Central memory CD8-positive, alpha-beta T cell (primary cell): Measurements from ENCODE around the gene TPBGL.
A peak's percentile ranks its signal among the peaks of the same experiment; 100 is the strongest.

Experiments used
- ATAC-seq: fragments of 150-1000 bp; cut with Tn5 transposase; replicated peaks from 2 replicates; pipeline ENCODE4 v1.10.0; 2022; ENCODE audit warnings: mild to moderate bottlenecking, moderate FRiP score, moderate number of reproducible peaks; ENCODE audit not compliant: poor library complexity, severe bottlenecking; ENCODE audit errors: extremely low read depth
- DNase-seq, 2 donors: peaks; one replicate each; pipeline ENCODE4 v3.0.0; 2021; ENCODE audit warnings: low spot score in 2 of 2
- H3K27ac Mint-ChIP-seq: one replicate; pipeline ENCODE4 v1.8.0; 2022; ENCODE audit warnings: low read depth, mild to moderate bottlenecking, moderate library complexity, mixed read lengths
- H3K27me3 Mint-ChIP-seq: one replicate; pipeline ENCODE4 v1.8.0; 2022; ENCODE audit warnings: mixed read lengths
- H3K36me3 Mint-ChIP-seq: one replicate; pipeline ENCODE4 v1.8.0; 2022; ENCODE audit warnings: mild to moderate bottlenecking, moderate library complexity, mixed read lengths; ENCODE audit not compliant: insufficient read depth
- H3K4me1 Mint-ChIP-seq: one replicate; pipeline ENCODE4 v1.8.0; 2022; ENCODE audit warnings: mixed read lengths
- H3K4me3 Mint-ChIP-seq: one replicate; pipeline ENCODE4 v1.8.0; 2022; ENCODE audit warnings: mild to moderate bottlenecking, moderate library complexity, mixed read lengths
- H3K9me3 Mint-ChIP-seq: one replicate; pipeline ENCODE4 v1.8.0; 2022; ENCODE audit warnings: mixed read lengths

TPBGL gene

GRCh38 chr11:75223954-75224643 is 16.5 kb upstream of the TPBGL start:
- H3K36me3 Mint-ChIP-seq = no peaks in the 10 kb centered on the region
- H3K4me3 Mint-ChIP-seq = no peak overlapping the region
- ATAC-seq (no peak), DNase-seq (no peak)
- peaks cover 5% of the 10 kb centered on the region for H3K27me3 Mint-ChIP-seq
- no peak overlapping the region for H3K27ac Mint-ChIP-seq
- H3K4me1 Mint-ChIP-seq = no peaks in the 10 kb centered on the region
- no peaks in the 10 kb centered on the region for H3K9me3 Mint-ChIP-seq

- H3K9me3 Mint-ChIP-seq = no peaks in the 10 kb centered on the region
- DNase-seq (no peak), ATAC-seq (no peak)
- H3K36me3 Mint-ChIP-seq = no peaks in the 10 kb centered on the region
- no peaks in the 10 kb centered on the region for H3K4me1 Mint-ChIP-seq
- peaks cover 15% of the 10 kb centered on the region for H3K27me3 Mint-ChIP-seq
- no peak overlapping the region for H3K4me3 Mint-ChIP-seq
- H3K27ac Mint-ChIP-seq = no peak overlapping the region
These were observed 14.8 kb upstream of the TPBGL start for GRCh38 chr11:75225794-75226193.

DNA sequence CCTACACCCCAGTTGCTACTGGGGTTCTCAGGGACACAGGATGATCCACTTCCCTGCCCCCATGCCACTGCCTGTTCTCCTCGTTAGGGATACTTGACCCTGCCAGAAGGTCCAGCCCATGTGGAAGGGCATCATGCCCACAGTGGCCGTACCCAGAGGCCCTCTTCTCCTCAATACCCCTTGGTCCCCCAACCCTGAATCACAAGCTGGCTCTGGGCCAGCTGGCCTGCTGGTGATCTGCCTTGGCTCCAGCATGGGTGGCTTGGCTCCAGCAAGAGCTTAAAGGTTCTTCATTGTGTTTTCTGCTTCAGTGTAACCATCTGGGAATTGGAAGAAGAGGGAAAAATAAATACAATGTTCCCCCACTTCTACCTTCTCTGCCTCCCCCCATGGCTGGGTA is 11.1 kb upstream of the TPBGL start:
- Mint-ChIP-seq H3K36me3 (no peaks in the 10 kb centered on the region), H3K27me3 (peaks cover 39% of the 10 kb centered on the region), H3K4me3 (no peak overlapping the region), H3K27ac (no peak overlapping the region), H3K9me3 (peaks cover 5% of the 10 kb centered on the region), H3K4me1 (no peaks in the 10 kb centered on the region)
- DNase-seq (no peak), ATAC-seq (no peak)

DNA sequence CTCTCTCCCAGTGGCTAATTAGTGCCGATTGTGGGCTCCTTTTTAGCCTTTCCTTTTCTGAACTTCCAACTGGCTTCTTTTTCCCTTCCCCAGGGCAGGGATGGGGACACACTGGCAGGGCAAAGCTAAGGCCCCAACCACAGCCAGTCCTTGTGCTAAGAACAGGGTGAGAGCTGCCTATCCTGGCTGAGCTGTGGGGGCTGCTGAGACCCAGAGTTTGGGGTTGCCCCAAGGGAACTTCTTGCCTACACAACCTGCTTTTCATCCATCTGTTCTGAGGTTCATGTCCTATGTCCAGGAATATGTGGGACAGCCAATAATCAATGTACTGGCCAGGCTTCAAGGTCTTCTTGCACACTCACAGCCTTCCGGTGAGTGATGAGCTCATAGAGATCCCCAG is 10.0 kb upstream of the TPBGL start:
- no peak for DNase-seq
- Mint-ChIP-seq H3K27me3 (peaks cover 41% of the 10 kb centered on the region), H3K9me3 (peaks cover 5% of the 10 kb centered on the region), H3K27ac (no peak overlapping the region), H3K36me3 (no peaks in the 10 kb centered on the region), H3K4me3 (no peak overlapping the region), H3K4me1 (no peaks in the 10 kb centered on the region)
- no peak for ATAC-seq

- no peak for ATAC-seq
- DNase-seq = no peak
- peaks cover 5% of the 10 kb centered on the region for H3K9me3 Mint-ChIP-seq
- H3K4me3 Mint-ChIP-seq = no peak overlapping the region
- H3K27ac Mint-ChIP-seq = no peak overlapping the region
- H3K36me3 Mint-ChIP-seq = no peaks in the 10 kb centered on the region
- H3K4me1 Mint-ChIP-seq = no peaks in the 10 kb centered on the region
- H3K27me3 Mint-ChIP-seq = peaks cover 73% of the 10 kb centered on the region
These were observed 6.8 kb upstream of the TPBGL start for GRCh38 chr11:75233754-75234172.

- DNase-seq (no peak), ATAC-seq (no peak)
- Mint-ChIP-seq H3K9me3 (peaks cover 5% of the 10 kb centered on the region), H3K27me3 (peaks cover 72% of the 10 kb centered on the region), H3K4me3 (no peak overlapping the region), H3K4me1 (no peaks in the 10 kb centered on the region), H3K36me3 (peaks cover 3% of the 10 kb centered on the region), H3K27ac (no peak overlapping the region)
These were observed 4.5 kb upstream of the TPBGL start for GRCh38 chr11:75236062-75236461.

GRCh38 chr11:75237050-75237449 is 3.5 kb upstream of the TPBGL start:
- H3K4me1 Mint-ChIP-seq = no peaks in the 10 kb centered on the region
- H3K9me3 Mint-ChIP-seq = peaks cover 5% of the 10 kb centered on the region
- H3K36me3 Mint-ChIP-seq = peaks cover 3% of the 10 kb centered on the region
- ATAC-seq (no peak), DNase-seq (no peak)
- H3K4me3 Mint-ChIP-seq = no peak overlapping the region
- peaks cover 65% of the 10 kb centered on the region for H3K27me3 Mint-ChIP-seq
- no peak overlapping the region for H3K27ac Mint-ChIP-seq

DNA sequence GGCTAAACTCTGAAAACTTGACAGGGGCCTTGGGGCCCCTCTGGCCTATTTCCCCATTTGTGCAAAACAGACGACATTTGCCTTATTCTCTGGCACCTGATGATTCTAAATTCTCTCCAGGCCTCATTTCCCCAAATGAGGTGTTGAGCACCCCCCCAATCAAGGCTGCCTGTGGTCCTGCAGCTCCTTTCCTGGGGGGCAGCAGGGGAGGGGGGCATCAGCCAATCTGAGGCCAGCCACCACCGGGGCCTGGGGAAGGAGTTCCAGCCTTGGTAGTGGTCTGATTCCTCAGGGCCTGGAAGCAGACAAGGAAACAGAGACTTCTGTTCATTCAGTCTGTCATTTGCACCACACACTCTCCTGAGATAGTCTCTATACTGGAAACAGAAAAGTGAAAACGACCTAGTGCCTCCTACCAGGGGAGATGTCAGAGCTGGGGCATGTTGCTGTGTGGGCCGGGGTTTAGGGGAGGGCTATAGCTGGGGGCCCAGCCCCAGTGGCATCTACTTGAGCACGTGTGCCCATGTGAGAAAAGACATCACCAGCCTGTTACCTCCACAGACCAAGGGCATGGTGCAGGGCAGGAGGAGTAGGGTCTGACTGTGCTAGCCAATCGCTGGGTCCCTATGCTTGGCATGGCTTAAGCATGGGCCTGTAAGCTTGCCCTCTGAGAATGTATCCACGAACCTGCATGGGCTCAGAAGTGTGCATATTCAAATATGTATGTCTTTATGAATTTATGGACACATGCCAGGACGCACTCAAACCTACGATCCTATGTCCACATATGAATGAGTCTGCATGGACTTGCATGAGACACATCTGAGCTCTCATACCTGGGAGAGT is 1.8 kb upstream of the TPBGL start:
- Mint-ChIP-seq H3K4me1 (peaks cover 6% of the 10 kb centered on the region), H3K27me3 (peaks cover 76% of the 10 kb centered on the region), H3K9me3 (peaks cover 2% of the 10 kb centered on the region), H3K4me3 (no peak overlapping the region), H3K36me3 (peaks cover 3% of the 10 kb centered on the region), H3K27ac (no peak overlapping the region)
- ATAC-seq (no peak), DNase-seq (no peak)

GRCh38 chr11:75239531-75240290 is 863 bp upstream of the TPBGL start:
- Mint-ChIP-seq H3K36me3 (peaks cover 3% of the 10 kb centered on the region), H3K4me3 (peak overlapping the region; percentile 69), H3K4me1 (peaks cover 6% of the 10 kb centered on the region), H3K27ac (no peak overlapping the region), H3K9me3 (no peaks in the 10 kb centered on the region), H3K27me3 (peaks cover 77% of the 10 kb centered on the region)
- ATAC-seq (no peak), DNase-seq (no peak)

- ATAC-seq (peak; percentile 87), DNase-seq (peak; percentile 63 to 88)
- Mint-ChIP-seq H3K4me1 (peaks cover 6% of the 10 kb centered on the region), H3K27me3 (peaks cover 68% of the 10 kb centered on the region), H3K36me3 (peaks cover 4% of the 10 kb centered on the region), H3K27ac (no peak overlapping the region), H3K9me3 (no peaks in the 10 kb centered on the region), H3K4me3 (peak overlapping the region; percentile 70)
These were observed 697 bp downstream of the TPBGL start for GRCh38 chr11:75241036-75241905.

DNA sequence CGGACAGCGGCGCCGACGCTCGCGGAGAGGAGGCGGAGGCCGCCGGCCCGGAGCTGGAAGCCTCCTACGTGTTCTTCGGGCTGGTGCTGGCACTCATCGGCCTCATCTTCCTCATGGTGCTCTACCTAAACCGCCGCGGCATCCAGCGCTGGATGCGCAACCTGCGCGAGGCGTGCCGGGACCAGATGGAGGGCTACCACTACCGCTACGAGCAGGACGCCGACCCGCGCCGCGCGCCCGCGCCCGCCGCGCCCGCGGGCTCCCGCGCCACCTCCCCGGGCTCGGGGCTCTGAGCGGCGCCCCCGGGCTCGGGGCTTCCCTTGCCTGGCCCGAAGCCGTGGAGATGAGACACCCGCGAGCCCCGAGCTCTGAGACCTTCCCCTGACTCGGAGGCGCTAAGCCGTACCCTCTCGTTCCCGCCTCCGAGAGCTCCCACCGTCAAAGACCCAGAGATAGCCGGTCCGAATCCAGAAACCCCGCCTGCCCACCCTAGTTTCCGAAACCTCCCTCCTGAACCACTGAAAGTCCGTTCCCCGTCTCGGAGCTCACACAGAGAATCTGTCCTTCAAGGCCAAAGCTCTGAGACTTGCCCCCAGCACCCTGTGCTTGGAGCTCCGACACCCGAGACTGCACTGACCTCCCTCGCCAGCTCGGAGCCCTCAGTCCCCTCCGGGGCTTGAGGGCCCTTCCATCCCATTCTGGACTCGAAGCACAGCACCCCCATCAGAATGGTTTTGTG is 1.5 kb downstream of the TPBGL start:
- Mint-ChIP-seq H3K4me1 (peaks cover 6% of the 10 kb centered on the region), H3K36me3 (peaks cover 4% of the 10 kb centered on the region), H3K27me3 (peaks cover 60% of the 10 kb centered on the region), H3K9me3 (no peaks in the 10 kb centered on the region), H3K27ac (no peak overlapping the region), H3K4me3 (peak overlapping the region; percentile 70)
- peak; percentile 33 for ATAC-seq
- no peak for DNase-seq
